ENCODE data around the gene ALKBH1. TPM values are rescaled to one million over a fixed set of nuclear protein-coding genes. Genes with fewer than 3 reads are reported as not detected.

Gene ALKBH1
- total RNA-seq, 1 donor from 2014 or later: 7.5 TPM

Other genes starting within 250 kb of the ALKBH1 start
- gene AHSA1, start 249.9 kb downstream of the ALKBH1 start, total RNA-seq: 69.5 TPM
- not detected for gene ISM2, start 209.2 kb downstream of the ALKBH1 start, total RNA-seq
- 40.1 TPM for gene SPTLC2, start 91.4 kb downstream of the ALKBH1 start, total RNA-seq
- 113 TPM for gene SLIRP, start 80 bp upstream of the ALKBH1 start, total RNA-seq
- gene SNW1, start 53.1 kb upstream of the ALKBH1 start, total RNA-seq: 54.2 TPM
- gene ADCK1, start 92.1 kb upstream of the ALKBH1 start, total RNA-seq: 4.3 TPM